Stimulated activated CD4-positive, alpha-beta T cell treated with anti-CD3 and anti-CD28 coated beads, Interleukin-4, amount 100 ng/mL, for 4 hours (primary cell): ENCODE results near the gene PDE4D.

Experiments used
- DNase-seq, 2 experiments: peaks; one replicate each; pipeline ENCODE4 v3.0.0-alpha.2; 2020

PDE4D gene

DNA sequence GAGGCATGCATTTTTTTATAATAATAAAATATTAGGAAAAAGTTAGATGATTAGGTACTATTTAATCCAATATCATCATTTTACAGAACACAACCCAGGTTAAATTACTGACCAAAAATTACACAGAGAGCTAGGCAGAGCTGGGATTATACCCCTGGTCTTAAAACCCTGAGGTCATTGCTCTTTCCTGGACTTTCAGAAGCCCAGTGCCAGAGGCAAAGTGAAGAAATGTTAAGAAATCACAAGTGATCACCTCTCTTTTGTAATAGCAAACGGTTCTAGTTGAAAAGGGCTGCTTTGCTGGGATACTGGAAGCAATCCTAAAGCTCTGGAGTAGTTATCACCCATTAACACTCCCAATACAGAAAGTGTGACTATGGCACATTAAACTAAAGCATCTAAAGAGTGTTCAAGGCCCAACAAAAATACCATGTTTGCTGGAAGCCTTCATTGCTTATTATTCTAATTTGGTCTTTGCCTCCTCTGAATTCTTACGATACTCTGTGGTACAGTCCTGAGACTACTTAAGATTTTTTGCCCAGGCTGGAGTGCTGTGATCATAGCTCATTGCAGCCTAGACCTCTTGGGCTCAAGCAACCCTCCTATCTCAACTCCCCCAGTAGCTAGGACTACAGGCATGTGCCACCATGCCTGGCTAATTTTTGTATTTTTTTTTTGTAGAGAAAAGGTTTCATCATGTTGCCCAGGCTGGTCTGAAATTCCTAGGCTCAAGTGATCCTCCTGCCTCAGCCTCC, 734.7 kb downstream of the PDE4D start:
- no peak for DNase-seq

DNA sequence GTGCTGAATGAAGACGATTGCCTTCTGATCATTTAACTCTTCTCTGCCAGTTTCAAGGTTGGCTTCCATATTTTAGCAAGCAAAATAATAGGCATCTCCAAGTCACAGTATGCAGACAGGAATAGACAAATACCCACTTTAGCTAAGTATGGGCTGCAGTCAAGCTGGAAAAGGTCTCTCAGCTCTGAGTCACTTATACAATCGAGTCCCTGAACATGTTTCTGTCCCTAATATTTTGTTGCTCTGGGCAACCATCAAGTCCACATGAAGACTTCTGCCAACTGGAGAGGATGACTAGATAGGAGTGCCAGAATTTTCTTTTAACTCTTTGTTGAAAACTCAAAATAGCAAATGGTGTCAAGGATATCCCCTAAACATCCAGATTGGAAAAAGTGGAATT, 735.4 kb downstream of the PDE4D start:
- no peak for DNase-seq

DNA sequence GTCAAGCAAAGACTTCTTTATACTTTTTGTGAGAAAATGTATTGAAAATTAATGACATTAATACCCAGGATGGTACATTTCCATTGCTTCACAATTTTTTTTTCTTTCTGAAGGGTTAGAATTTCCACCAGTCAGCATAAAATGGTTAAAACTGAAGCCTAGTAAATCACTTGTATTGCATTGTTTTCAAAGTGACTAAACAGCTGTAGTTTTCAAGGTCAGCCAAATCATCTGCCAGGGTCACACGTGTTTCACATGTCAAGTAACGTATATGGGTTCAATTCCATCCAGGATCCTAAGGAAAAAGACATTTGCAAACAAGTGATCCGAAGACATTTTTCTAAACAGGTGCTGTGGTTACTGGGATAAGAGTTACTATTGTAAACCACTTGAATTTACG, 736.5 kb downstream of the PDE4D start:
- no peak for DNase-seq

DNA sequence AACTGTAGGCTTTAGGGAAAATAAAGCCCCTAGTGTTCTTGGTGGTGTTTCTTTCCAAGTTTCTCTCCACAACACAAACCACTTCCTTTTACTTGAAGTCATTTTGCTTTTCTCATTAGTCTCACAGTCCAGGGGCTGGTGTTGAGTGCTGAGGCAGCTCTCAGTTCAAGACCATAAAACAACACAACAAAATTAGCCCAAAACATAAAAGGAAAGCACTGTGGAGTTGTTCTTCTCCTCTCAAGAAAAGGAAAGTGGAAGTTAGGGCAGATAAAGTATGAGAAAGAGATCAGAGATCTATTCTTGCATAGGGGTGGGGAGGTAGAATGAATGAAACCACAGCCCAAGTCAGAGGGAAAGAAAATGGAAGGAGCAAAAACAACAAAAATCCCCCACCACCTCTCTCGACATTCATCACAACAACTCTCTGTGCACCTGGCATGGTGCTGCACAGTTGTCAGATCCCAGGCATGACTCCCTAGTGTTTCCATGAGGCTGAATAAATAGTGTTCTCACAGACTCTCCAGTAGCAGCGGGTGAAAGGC, 740.8 kb downstream of the PDE4D start:
- DNase-seq: no peak

DNA sequence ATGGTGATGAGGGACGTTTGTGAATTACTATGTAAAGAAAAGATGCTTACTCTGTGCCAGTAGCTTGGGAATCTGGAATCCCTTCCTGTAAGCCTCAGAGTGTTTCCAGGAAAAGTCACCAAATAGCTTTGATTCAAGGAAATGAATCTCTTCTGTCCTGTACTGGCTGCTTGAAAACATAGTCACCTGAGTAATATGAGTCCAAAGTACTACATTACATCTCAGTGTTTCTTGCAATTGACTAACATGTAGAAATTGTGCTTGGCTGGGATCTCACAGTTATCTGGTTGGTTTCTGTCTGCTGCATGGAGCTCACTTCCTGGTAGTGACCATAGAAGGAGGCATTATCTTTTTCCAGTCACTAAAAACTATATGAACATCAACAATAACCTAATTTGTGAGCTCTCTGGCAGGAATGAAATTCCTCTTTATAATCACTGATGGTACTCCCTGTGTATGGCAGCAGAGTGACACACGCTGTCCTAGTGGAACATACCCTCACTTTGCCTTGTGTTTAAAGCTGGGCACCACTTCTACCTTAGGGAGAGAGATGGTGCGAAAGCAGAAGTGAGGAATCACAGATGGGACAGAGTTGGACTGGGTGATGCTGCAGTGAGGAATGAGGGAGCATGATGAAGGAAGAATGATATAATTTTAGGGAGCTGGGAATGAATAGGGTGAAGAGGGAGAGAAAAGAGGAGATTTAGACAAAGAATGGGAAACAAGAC, 742.2 kb downstream of the PDE4D start:
- DNase-seq: no peak

DNA sequence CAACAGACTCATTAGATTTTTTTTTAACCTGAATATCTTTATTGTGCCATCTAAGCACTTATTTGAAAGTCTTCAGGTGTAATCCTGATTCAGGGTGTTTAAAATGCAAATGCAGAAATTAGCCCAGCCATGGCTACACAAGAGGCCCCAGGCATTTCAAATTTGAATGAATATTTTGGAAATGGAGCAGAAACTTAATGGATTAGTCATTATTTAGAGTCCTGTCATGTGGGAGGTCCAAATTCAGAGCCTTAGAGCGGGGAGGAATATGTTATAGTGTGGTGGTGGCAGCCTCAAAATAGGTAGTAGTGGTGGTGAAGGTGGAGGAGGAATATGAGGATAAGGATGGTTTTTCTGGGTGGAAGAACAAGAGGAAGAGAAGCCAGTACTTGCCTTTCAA, 743.7 kb downstream of the PDE4D start:
- no peak for DNase-seq

DNA sequence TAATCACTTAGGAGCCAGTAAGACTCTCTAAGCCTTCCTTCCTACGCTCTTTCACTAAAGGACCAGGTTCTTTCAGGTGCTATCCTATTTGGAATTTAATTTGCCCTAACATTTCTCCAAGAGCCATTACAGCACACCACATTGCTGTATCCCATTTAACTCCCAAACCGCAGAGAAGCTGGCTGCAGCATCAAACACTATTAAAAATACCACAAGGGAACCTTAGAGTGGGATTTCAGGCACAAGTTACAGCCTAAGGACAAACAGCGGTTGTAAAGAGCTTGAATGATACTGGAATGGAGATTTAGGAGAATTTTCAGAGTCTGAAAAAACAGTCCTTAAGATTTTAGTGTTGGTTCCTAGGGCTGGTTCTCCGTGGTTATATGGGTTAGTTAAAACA, 744.3 kb downstream of the PDE4D start:
- no peak for DNase-seq

DNA sequence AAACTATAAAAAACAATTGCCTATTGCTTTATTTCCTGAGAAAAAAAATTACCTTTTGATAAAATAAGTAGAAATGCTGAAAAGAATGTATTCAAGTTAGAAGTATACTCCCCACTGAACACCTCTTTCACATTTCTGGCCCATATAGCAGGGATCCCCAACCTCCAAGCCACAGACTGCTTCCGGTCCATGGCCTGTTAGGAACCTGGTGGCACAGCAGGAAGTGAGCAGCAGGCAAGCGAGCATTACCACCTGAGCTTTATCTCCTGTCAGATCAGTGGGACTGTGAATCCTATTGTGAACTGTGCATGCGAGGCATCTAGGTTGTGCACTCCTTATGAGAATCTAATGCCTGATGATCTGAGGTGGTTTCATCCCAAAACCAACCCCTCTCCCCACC, 746.8 kb downstream of the PDE4D start:
- no peak for DNase-seq

DNA sequence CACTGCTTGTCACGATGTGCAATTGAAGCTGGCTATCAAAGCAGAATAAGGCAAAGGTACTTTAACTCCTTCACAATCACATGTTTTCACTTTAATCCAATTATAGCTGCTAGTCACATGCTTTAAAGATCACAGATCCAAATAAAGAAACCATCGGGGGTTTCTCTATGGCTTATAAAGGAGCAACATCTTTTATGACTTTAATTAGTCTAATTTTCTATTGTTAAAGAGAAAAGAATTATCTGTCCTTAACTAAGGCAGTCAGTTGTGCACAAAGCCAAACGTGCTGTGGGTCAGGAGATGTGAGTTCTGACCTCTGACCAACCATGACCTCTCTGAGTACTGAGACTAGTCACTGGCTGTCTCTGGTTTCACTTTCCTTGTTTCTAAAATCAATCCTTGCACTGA, 749.6 kb downstream of the PDE4D start:
- no peak for DNase-seq

DNA sequence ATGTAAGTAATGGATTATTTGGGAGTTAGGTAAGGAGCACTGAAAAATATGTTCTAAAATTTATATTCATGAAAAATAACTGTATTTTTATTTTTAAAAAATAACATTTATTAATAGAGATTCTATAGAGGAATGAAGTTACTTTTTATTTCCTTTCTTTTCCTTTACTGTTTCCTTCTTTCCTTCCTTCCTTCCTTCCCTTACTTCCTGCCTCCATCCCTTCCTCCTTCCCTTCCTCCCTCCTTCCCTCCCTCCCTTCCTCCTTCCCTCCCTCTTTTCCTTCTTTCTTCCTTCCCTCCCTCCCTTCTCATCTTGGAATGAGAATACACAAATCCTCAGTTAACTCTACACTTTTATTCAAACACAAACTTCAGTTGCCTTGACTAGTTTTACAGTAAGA, 750.6 kb downstream of the PDE4D start:
- DNase-seq: no peak

DNA sequence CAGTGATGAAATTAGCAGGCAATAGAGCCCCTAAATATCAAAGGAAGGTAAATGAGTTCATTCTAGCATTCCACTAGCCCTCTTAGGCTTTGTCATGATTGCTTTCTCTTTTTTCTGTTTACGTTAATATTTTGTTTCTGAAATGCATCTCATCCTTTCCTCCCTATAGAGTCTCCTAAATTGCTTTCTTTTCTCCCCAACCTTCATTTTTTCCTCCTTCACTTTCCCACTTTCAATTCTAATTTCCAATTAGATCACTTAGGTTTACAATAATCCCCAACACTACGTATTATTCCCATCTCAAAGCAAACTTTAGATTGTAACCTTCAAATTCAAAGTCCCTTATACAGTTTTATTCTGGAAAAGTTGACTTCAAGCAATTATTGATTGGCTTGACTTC, 751.4 kb downstream of the PDE4D start:
- no peak for DNase-seq

DNA sequence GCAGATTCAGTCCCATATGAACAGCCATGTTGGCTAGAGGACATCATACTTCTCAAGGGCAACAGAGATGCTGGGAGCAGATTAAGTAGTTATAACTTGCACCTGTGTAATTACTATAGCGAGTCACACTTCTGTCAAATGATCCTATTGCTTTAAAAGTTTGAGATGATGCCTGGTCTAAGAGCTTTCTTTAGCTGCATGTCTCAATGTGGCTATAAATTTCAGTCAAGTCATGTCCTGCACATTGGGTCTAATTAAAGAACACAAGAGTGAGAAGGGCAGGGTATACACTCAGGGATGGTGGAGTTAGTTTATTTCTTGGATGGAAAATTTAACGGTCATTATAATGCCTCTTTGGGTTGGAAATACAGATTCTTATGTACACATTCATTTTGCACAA, 753.4 kb downstream of the PDE4D start:
- DNase-seq: no peak

DNA sequence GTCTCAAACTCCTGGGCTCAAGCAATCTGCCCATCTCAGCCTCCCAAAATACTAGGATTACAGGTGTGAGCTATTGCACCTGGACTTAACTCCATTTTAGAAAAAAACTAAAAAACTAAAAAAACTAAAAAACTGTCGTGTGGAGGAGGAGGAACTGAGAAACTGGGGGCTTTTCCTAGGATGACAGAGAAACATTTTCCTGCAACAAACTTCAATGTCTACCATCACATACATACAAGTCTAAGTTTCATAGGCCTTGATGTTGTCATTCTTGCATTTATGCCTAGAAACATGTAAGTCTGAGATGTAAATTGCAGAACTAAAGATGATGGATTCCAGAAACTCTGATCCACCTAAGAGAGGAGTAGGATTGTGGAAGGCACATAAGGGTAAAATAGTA, 753.8 kb downstream of the PDE4D start:
- DNase-seq: no peak

DNA sequence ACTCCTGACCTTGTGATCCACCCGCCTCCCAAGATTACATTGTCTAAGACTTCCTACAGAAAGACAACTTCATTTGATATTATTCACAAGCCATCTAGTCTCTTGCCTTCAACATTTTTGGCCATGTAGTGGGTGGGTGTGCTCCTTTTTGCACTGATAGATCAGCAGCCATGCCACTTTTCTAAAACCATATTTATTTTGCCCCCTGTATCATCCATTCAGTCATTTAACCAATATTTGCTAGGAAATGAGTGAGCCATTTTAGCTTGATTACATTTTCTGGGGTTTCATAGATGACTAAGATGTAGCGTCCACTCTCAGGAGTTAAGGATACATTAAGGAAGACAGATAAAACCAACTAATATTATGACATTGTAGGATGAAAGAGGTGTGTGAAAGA, 755.0 kb downstream of the PDE4D start:
- DNase-seq: no peak

DNA sequence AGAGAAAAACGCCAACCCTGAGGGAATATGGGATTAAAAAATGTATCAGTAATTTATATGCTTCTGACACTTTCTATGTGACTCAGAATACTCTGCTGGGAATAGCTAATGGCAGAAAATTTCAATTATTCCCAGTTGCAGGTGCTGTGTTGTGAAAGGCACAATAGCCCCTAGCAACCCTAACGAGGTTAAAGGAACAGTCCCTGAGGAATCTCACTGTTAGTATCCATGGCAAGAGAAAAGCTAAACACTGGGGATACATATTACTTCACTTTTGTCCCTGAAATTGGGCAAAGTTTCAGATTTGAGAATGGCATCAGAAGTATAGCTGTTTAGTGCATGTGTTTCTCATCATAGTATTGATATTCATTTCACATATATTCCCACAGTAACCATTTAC, 755.7 kb downstream of the PDE4D start:
- DNase-seq: no peak

DNA sequence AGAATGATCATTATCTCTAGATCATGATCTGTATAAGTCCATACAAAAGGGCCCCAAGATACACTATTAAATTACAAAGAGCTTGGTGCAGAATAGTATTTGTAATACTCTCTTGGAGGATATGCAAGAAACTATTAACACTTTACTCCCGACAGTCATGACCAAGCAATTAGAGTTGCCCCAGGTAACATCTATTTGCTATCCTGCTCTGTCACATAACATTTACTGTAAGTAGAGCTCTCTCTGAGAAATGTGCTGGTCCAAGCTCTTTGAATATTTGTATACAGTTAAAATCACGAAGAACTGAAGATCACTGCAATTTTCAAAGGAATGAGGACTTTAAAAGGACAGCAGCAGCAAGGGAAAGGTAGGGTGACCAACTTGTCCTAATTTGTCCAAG, 757.0 kb downstream of the PDE4D start:
- no peak for DNase-seq

DNA sequence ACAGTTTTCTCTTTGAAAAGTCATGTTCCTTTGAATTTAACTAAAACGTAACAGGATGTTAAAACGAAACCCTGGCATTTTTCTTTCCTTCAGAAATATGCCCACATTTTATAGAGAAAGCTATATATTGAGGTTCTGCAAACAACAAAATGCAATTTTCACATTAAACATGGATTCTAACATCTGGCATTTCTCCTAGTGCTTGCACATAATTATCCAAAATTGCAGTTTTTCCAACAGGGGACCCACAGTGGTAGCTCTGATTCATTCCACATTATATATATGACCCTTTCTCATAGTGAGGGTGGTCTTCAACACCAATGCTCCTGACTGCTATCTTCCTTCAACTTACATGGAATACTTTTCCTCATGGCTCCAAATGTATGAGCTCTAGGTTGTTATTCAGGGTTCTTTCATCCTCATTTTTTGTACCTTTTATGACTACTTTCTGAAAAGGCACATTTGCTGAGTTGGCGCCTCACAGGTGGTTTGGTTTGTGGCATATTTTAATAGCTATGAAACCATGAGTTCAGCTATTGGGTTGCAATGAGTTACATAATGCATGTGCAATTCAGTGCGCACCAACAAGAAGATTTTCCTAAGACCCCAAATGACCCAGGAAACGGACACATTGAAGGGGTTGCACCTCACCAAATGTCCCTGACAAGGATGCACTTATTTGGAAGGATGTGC, 758.9 kb downstream of the PDE4D start:
- no peak for DNase-seq

DNA sequence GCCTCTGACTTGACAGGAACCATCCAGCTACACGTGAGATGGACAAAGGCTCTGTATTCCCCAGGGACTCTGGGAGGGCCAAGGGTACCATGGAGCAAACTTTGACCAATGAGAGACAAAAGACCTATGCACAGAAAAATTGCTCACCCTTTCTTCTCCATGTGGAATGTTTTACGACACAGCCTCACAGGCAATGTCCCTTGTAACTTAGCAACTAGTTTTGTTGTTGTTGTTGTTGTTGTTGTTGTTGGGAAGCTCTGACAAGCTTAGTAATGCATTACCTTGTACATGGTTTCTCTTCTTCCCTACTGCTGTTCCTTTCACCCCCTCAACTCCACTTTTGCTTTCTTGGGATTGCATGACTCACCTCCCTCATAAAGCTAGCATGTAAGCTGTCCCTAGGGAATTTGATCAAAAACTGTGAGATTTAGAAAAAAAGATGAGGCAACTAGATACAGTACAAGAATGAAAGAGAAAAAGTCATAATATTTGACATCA, 759.7 kb downstream of the PDE4D start:
- DNase-seq: no peak

DNA sequence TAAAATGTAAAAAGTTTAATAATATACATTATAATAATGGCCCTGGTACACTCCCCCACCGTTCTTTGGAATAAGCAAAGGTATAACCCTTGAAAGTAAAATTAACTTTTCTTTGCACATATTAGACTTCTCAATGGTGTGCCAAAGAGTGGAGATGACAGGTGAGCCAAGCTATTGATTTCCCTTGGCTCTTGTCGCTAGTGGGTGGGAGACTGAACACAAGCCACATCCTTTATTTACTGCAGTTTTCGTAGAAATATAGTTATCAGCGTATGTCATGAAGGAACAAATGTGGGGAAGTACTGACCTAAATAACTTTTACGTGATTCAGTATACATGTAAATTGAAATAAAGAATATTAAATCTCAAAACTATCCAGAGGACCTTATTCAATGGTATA, 761.4 kb downstream of the PDE4D start:
- no peak for DNase-seq

DNA sequence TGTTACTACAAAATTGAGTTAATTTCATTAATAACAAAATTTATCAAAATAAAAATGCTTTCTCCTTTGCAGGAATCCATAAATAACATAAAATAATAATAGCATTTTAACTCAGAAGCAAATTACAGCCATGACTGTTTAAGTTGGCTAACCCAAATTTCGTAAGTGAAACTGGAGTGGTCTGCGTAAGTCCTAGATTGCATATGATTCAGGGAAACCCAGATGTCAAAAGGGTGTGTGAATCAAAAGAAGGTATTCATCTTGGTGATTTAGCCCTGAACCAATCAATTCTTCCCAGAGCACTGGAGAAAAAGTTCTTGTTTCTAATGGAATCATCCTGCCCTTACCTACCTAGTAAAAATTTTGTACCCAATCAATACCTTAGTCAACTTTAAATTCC, 763.1 kb downstream of the PDE4D start:
- DNase-seq: no peak

DNA sequence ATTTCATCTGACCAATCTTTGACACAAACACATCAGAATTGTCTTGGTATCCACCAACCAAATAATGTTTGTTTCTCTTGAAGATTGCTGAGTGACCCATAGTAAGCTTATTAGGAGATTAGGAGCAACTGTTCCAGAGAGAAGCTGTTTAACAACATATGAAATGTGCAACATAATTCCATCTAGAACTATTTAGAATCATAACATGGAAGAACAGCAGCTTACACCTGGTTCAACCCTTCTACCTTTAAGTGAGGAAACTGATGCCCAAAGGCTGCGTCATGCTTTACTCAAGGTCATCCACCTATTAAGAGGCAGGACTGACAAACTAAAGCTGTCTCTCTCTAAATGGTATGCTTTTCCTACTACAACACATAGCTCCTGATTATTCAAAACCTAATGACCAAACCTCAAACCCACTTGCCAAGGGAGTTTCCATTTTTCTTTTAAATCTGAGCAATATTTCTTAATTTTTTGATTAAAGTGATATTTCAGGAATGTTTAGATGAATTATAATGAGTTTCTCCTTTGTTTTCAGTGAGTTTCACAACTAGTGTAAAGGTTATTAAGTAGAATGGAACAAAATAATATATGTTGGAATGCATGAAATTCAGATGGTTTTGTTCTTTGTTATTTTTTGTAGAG, 764.8 kb downstream of the PDE4D start:
- DNase-seq: no peak

DNA sequence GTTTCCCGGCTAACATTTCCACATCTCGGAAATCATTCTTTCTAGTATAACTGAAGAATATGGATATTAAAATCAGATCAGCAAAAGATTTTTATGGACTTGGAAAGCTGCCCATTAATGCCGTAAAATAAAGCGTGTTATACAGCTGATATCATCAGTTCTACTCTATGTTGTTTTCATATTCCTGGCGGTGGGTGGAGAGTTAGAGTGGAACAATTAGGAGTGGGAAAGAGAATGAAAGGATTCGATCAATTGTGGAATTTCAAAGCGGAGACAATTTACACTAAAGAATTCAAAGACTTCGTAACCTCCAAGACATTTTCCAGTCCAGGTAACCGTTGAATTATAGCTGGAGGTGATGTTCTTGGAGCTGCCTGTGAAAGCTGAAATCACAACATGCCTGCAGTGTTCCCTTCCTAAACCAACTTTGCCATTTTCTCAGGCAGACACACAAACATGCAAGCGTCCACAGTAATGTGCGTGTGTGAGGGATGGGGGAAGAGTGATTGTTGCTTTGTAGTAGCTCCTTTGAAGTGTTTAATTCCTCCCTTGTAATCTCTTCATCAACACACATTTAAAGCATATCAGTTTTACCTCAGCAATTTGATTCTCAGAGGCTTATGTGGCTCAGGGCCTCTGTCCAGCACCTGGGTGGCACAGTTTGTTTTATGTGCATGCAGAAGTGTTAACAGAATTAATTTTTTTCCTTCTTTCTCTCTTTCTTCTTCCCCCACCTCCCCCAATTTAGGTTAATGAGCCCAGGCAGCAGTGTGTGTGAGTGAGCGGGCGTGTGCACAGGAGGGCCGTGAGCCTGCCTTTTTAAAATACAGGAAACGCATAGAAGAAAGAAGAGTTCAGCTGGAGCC, 766.6 kb downstream of the PDE4D start:
- DNase-seq: no peak
